NT2/D1 (cell line): ENCODE measurements around the gene MYO7B.

Experiments used
- DNase-seq: peaks from one replicate; pipeline ENCODE4 v3.0.0-alpha.2; 2011; ENCODE audit warnings: low read depth, low spot score
- H3K27me3 ChIP-seq: 2 replicates; pipeline ENCODE4 v1.6.0; 2011; ENCODE audit warnings: mild to moderate bottlenecking; ENCODE audit not compliant: insufficient read length, insufficient read depth
- H3K36me3 ChIP-seq: 2 replicates; pipeline ENCODE4 v1.6.1; 2011; ENCODE audit warnings: mild to moderate bottlenecking, low read length, mixed read lengths; ENCODE audit not compliant: insufficient read depth, insufficient read length
- H3K4me1 ChIP-seq: 2 replicates; pipeline ENCODE4 v1.5.1; 2011; ENCODE audit not compliant: insufficient read depth, insufficient read length
- H3K4me3 ChIP-seq: 2 replicates; pipeline ENCODE4 v1.5.1; 2011; ENCODE audit warnings: low read depth; ENCODE audit not compliant: insufficient read length
- H3K9ac ChIP-seq: 2 replicates; pipeline ENCODE4 v1.6.0; 2011; ENCODE audit warnings: low read depth; ENCODE audit not compliant: insufficient read length
- H3K9me3 ChIP-seq: 2 replicates; pipeline ENCODE4 v1.5.1; 2011; ENCODE audit warnings: mild to moderate bottlenecking, low read length; ENCODE audit not compliant: insufficient read depth
- SUZ12 ChIP-seq: IDR thresholded peaks from 2 replicates; pipeline ENCODE4 v1.6.1; 2011; ENCODE audit not compliant: insufficient read length, insufficient read depth; ENCODE audit errors: extremely low read depth
- YY1 ChIP-seq: IDR thresholded peaks from 2 replicates; pipeline ENCODE4 v1.6.1; 2011; ENCODE audit not compliant: insufficient read length, insufficient read depth
- ZNF274 ChIP-seq: IDR thresholded peaks from 2 replicates; pipeline ENCODE4 v1.6.1; 2011; ENCODE audit warnings: mild to moderate bottlenecking, low read depth, low read length

Gene MYO7B

GRCh38 chr2:127577208-127577475, 41.7 kb downstream of the MYO7B start:
- Histone ChIP-seq H3K27me3 (no peaks in the 10 kb centered on the region), H3K36me3 (no peaks in the 10 kb centered on the region), H3K4me3 (no peak overlapping the region), H3K9ac (peak overlapping the region; percentile 4), H3K9me3 (no peaks in the 10 kb centered on the region), H3K4me1 (peaks cover 6% of the 10 kb centered on the region)
- DNase-seq, result no peak
- TF ChIP-seq YY1 (no peak), SUZ12 (no peak), ZNF274 (no peak)

GRCh38 chr2:127577503-127577902, 42.0 kb downstream of the MYO7B start:
- TF ChIP-seq SUZ12, result no peak
- no peak for TF ChIP-seq ZNF274
- no peak for TF ChIP-seq YY1

GRCh38 chr2:127577973-127578372, 42.5 kb downstream of the MYO7B start:
- no peak for DNase-seq
- no peaks in the 10 kb centered on the region for H3K36me3 ChIP-seq

More at GRCh38 chr2:127577503-127577902, 42.0 kb downstream of the MYO7B start:
- Histone ChIP-seq H3K9me3 (no peaks in the 10 kb centered on the region), H3K36me3 (no peaks in the 10 kb centered on the region), H3K27me3 (no peaks in the 10 kb centered on the region), H3K4me1 (peaks cover 6% of the 10 kb centered on the region), H3K4me3 (no peak overlapping the region), H3K9ac (no peak overlapping the region)
- DNase-seq, result no peak

GRCh38 chr2:127578411-127578810, 42.9 kb downstream of the MYO7B start:
- TF ChIP-seq SUZ12, result no peak
- no peak for TF ChIP-seq YY1
- TF ChIP-seq ZNF274, result no peak
- Histone ChIP-seq H3K4me1 (peaks cover 4% of the 10 kb centered on the region), H3K9me3 (no peaks in the 10 kb centered on the region), H3K4me3 (no peak overlapping the region), H3K36me3 (no peaks in the 10 kb centered on the region), H3K9ac (no peak overlapping the region), H3K27me3 (no peaks in the 10 kb centered on the region)
- DNase-seq, result no peak

More at GRCh38 chr2:127577973-127578372, 42.5 kb downstream of the MYO7B start:
- H3K27me3 ChIP-seq, result no peaks in the 10 kb centered on the region
- no peak overlapping the region for H3K9ac ChIP-seq
- no peaks in the 10 kb centered on the region for H3K9me3 ChIP-seq
- H3K4me1 ChIP-seq, result peaks cover 6% of the 10 kb centered on the region
- no peak overlapping the region for H3K4me3 ChIP-seq
- TF ChIP-seq SUZ12 (no peak), ZNF274 (no peak), YY1 (no peak)

- Histone ChIP-seq H3K4me3 (no peak overlapping the region), H3K9me3 (no peaks in the 10 kb centered on the region), H3K36me3 (no peaks in the 10 kb centered on the region), H3K27me3 (no peaks in the 10 kb centered on the region), H3K9ac (no peak overlapping the region), H3K4me1 (peaks cover 6% of the 10 kb centered on the region)
- TF ChIP-seq ZNF274 (no peak), YY1 (no peak), SUZ12 (no peak)
- no peak for DNase-seq
These were observed 43.7 kb downstream of the MYO7B start for GRCh38 chr2:127579231-127579630.

- Histone ChIP-seq H3K4me1 (peaks cover 6% of the 10 kb centered on the region), H3K9ac (no peak overlapping the region), H3K27me3 (no peaks in the 10 kb centered on the region), H3K9me3 (no peaks in the 10 kb centered on the region), H3K4me3 (no peak overlapping the region), H3K36me3 (no peaks in the 10 kb centered on the region)
- no peak for TF ChIP-seq SUZ12
- no peak for TF ChIP-seq ZNF274
- TF ChIP-seq YY1, result no peak
- DNase-seq, result no peak
These were observed 44.9 kb downstream of the MYO7B start for GRCh38 chr2:127580167-127581049.

GRCh38 chr2:127581050-127581345, 45.5 kb downstream of the MYO7B start:
- Histone ChIP-seq H3K36me3 (no peaks in the 10 kb centered on the region), H3K9ac (no peak overlapping the region), H3K4me3 (no peak overlapping the region), H3K27me3 (no peaks in the 10 kb centered on the region), H3K4me1 (peaks cover 6% of the 10 kb centered on the region), H3K9me3 (no peaks in the 10 kb centered on the region)
- TF ChIP-seq YY1, result no peak
- TF ChIP-seq ZNF274, result no peak
- TF ChIP-seq SUZ12, result no peak
- DNase-seq, result no peak
